ENCODE data around the gene PTPRC. TPM values are rescaled to one million over a fixed set of nuclear protein-coding genes. Genes with fewer than 3 reads are reported as not detected.
"Not testable (repeated sequence)": the region's sequence is repeated elsewhere in the genome, so short reads cannot be mapped to it uniquely, and the experiment has no call there.

The PTPRC gene
- total and polyA plus RNA-seq, 12 donors, result 1.0 to 62.7 (median 5.3) TPM

DNA sequence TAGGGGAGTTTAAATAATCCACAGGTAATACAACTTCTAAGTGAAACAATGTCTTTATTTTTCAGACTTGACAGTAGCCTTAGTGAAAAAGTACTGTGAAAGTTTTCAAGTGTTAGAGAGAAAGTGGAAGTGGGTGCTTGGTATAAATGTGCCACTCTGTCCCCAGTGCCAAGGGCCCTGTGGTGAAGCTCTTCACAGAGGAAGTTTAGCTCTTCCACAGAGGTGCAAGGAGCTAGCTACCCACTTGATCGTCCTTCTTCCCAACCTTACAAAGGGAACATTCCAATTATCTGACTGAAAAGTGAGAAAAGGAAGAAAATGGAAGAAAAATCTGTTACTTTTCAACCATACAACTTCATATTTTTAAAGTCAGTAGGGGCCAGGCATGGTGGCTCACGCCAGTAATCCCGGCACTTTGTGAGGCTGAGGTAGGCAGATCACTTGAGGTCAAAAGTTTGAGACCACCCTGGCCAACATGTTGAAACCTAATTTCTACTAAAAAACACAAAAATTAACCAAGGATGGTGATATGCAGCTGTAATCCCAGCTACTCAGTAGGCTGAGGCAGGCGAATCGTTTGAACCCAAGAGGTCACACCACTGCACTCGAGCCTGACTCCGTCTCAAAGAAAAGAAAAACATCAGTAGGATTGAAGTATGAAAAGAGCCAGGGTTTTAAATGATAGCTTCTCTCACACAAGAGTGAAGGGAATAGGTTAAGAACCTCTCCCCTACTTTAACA, 41.0 kb upstream of the PTPRC start:
- WGBS, 2 donors, result 90 to 93% methylated on average over 7 of the region's 7 CpGs
- H3K9me3 ChIP-seq, result no peaks in the 10 kb centered on the region
- H3K4me1 ChIP-seq, result peaks cover 0 to 12% (median 0%) of the 10 kb centered on the region in 9 donors
- no peak for DNase-seq
- peak overlapping the region in 1 of 10 donors; percentile 3 for H3K4me3 ChIP-seq
- intact Hi-C loops (cut with DNase I), result no loop called here
- ATAC-seq, result no peak
- no peaks in the 10 kb centered on the region for H3K36me3 ChIP-seq
- TF ChIP-seq, protein P1, sequence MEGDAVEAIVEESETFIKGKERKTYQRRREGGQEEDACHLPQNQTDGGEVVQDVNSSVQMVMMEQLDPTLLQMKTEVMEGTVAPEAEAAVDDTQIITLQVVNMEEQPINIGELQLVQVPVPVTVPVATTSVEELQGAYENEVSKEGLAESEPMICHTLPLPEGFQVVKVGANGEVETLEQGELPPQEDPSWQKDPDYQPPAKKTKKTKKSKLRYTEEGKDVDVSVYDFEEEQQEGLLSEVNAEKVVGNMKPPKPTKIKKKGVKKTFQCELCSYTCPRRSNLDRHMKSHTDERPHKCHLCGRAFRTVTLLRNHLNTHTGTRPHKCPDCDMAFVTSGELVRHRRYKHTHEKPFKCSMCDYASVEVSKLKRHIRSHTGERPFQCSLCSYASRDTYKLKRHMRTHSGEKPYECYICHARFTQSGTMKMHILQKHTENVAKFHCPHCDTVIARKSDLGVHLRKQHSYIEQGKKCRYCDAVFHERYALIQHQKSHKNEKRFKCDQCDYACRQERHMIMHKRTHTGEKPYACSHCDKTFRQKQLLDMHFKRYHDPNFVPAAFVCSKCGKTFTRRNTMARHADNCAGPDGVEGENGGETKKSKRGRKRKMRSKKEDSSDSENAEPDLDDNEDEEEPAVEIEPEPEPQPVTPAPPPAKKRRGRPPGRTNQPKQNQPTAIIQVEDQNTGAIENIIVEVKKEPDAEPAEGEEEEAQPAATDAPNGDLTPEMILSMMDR (IDR thresholded peaks at IDR 0.05), result no peak
- H3K27ac ChIP-seq, result peak overlapping the region in 1 of 10 donors; percentile 4
- H3K27me3 ChIP-seq, result peaks cover 0 to 3% (median 0%) of the 10 kb centered on the region in 7 donors

DNA sequence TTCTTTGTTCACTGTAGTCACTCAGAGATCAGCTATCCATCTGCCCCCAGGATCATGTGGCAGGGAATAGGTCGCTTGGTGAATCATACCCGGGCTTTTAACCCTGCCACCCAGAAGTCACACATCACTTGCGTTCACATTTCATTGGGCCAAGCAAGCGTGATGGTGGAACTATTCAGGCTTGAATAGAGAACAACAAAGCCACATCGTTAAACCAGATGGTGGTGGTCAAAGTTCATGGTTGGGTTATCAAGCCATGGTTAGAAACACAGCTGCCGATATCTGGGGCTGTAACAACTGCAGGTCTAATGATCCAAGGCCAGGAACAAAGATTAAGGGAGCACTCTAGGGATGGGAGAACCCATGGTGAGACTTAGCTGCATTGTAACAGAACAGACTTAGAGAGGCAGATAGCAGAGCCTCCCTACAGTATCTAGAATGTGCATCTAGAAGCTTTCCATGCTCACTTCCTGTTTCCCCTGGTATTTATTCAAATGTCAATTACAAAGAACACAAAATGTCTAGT, 40.0 kb upstream of the PTPRC start:
- WGBS, 2 donors, result 88% methylated on average over 6 of the region's 6 CpGs
- TF ChIP-seq, protein P1 (IDR thresholded peaks at IDR 0.05), result no peak
- Histone ChIP-seq H3K4me1 (peaks cover 0 to 12% (median 0%) of the 10 kb centered on the region in 9 donors), H3K36me3 (no peaks in the 10 kb centered on the region), H3K27me3 (peaks cover 0 to 3% (median 0%) of the 10 kb centered on the region in 7 donors), H3K4me3 (peak overlapping the region in 1 of 10 donors; percentile 3), H3K9me3 (no peaks in the 10 kb centered on the region), H3K27ac (peak overlapping the region in 1 of 10 donors; percentile 4)
- ATAC-seq (no peak), DNase-seq (no peak)
- intact Hi-C loops (cut with DNase I), result no loop called here

DNA sequence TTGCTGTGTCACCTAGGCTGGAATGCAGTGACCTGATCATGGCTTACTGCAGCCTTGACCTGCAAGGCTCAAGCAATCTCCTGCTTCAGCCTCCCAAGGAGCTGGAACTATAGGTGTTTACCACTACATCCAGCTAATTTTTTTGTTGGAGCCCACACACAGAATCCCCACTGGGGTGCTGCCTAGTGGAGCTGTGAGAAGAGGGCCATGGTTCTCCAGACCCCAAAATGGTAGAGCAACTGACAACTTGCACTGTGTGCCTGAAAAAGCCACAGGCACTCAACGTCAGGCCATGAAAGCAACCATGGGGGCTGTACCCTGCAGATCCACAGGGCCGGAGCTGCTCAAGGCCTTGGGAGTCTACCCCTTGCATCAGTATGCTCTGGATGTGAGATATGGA, 39.1 kb upstream of the PTPRC start:
- Histone ChIP-seq H3K36me3 (no peaks in the 10 kb centered on the region), H3K9me3 (no peaks in the 10 kb centered on the region), H3K4me3 (no peak overlapping the region), H3K27ac (no peak overlapping the region), H3K27me3 (peaks cover 0 to 3% (median 0%) of the 10 kb centered on the region in 7 donors), H3K4me1 (peaks cover 0 to 12% (median 0%) of the 10 kb centered on the region in 9 donors)
- 81 to 85% methylated on average over 2 of the region's 2 CpGs for WGBS, 2 donors
- ATAC-seq (no peak), DNase-seq (no peak)
- TF ChIP-seq, protein P1 (IDR thresholded peaks at IDR 0.05), result no peak
- intact Hi-C loops (cut with DNase I), result no loop called here

DNA sequence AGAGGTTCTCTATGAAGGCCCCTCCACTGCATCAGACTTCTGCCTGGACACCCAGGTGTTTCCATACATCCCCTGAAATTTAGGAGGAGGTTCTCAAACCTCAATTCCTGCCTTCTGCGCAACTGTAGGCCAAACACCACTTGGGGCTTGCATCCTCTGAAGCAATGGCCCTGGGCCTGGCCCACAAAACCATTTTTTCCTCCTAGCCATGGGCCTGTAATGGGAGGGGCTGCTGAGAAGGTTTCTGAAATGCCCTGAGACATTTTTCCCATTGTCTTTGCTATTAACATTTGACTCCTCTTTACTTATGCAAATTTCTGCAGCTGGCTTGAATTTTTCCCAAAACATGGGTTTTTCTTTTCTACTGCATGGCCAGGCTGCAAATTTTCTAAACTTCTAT, 37.9 kb upstream of the PTPRC start:
- no peak overlapping the region for H3K4me3 ChIP-seq
- no peaks in the 10 kb centered on the region for H3K9me3 ChIP-seq
- H3K27me3 ChIP-seq, result peaks cover 0 to 3% (median 0%) of the 10 kb centered on the region in 7 donors
- DNase-seq (no peak), ATAC-seq (no peak)
- TF ChIP-seq, protein P1 (IDR thresholded peaks at IDR 0.05), result no peak
- WGBS, 2 donors, result 100% methylated on average over 1 of the region's 1 CpG
- no peak overlapping the region for H3K27ac ChIP-seq
- no peaks in the 10 kb centered on the region for H3K36me3 ChIP-seq
- peaks cover 0 to 12% (median 0%) of the 10 kb centered on the region in 9 donors for H3K4me1 ChIP-seq
- intact Hi-C loops (cut with DNase I), result no loop called here

DNA sequence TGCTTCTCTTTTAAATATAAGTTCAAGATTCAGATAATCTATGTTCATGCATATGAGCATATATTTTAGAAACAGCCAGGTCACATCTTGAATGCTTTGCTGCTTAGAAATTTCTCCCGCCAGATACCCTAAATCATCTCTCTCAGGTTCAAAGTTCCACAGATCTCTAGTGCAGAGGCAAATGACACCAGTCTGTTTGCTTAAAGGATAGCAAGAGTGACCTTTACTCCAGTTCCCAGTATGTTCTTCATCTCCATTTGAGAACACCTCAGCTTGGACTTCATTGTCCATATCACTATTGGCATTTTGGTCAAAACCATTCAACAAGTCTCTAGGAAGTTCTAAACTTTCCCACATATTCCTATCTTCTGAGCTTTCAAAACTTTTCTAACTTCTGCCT, 37.5 kb upstream of the PTPRC start:
- H3K4me3 ChIP-seq; H3K27ac ChIP-seq; H3K9me3 ChIP-seq; DNase-seq; ATAC-seq; H3K36me3 ChIP-seq; intact Hi-C loops (cut with DNase I); H3K27me3 ChIP-seq: not testable (repeated sequence)
- H3K4me1 ChIP-seq, result peaks cover 0 to 12% (median 0%) of the 10 kb centered on the region in 9 donors
- WGBS, 2 donors, result 95 to 100% methylated on average over 1 of the region's 1 CpG

Measured in heart right ventricle (tissue), 16 donors.